ENCODE measurements around the gene TUT7.

DNA sequence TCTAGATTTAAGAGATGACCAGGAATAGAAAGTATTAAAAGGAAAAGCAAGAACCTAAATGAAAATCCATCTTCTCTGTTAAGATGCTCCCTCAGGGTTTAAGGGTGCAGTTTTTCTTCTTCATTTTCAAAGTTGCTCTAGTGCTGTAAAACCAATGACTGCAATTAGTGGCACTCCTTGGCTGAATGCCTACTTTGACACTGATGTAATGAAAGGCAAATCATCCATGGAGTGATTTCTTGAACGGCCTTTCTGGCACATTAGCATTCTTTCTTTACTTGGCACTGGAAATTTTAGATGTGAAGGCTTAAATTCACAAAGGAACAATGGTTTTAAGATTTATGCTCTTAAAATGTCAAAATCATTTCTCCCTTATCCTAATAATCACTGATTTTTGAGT, 52.5 kb downstream of the TUT7 start:
- TF ChIP-seq, protein P1, sequence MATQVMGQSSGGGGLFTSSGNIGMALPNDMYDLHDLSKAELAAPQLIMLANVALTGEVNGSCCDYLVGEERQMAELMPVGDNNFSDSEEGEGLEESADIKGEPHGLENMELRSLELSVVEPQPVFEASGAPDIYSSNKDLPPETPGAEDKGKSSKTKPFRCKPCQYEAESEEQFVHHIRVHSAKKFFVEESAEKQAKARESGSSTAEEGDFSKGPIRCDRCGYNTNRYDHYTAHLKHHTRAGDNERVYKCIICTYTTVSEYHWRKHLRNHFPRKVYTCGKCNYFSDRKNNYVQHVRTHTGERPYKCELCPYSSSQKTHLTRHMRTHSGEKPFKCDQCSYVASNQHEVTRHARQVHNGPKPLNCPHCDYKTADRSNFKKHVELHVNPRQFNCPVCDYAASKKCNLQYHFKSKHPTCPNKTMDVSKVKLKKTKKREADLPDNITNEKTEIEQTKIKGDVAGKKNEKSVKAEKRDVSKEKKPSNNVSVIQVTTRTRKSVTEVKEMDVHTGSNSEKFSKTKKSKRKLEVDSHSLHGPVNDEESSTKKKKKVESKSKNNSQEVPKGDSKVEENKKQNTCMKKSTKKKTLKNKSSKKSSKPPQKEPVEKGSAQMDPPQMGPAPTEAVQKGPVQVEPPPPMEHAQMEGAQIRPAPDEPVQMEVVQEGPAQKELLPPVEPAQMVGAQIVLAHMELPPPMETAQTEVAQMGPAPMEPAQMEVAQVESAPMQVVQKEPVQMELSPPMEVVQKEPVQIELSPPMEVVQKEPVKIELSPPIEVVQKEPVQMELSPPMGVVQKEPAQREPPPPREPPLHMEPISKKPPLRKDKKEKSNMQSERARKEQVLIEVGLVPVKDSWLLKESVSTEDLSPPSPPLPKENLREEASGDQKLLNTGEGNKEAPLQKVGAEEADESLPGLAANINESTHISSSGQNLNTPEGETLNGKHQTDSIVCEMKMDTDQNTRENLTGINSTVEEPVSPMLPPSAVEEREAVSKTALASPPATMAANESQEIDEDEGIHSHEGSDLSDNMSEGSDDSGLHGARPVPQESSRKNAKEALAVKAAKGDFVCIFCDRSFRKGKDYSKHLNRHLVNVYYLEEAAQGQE (IDR thresholded peaks at IDR 0.05; ENCODE audit: unreplicated experiment): no peak
- TF ChIP-seq, protein P2, sequence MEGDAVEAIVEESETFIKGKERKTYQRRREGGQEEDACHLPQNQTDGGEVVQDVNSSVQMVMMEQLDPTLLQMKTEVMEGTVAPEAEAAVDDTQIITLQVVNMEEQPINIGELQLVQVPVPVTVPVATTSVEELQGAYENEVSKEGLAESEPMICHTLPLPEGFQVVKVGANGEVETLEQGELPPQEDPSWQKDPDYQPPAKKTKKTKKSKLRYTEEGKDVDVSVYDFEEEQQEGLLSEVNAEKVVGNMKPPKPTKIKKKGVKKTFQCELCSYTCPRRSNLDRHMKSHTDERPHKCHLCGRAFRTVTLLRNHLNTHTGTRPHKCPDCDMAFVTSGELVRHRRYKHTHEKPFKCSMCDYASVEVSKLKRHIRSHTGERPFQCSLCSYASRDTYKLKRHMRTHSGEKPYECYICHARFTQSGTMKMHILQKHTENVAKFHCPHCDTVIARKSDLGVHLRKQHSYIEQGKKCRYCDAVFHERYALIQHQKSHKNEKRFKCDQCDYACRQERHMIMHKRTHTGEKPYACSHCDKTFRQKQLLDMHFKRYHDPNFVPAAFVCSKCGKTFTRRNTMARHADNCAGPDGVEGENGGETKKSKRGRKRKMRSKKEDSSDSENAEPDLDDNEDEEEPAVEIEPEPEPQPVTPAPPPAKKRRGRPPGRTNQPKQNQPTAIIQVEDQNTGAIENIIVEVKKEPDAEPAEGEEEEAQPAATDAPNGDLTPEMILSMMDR (conservative IDR thresholded peaks at IDR 0.05; ENCODE audit: low read depth in 2 of 2): no peak
- TF ChIP-seq EZH2phosphoT487 (IDR thresholded peaks at IDR 0.05; ENCODE audit: unreplicated experiment) (no peak), POLR2AphosphoS5 (IDR thresholded peaks at IDR 0.05; ENCODE audit: low read depth) (no peak), ZNF331 (CRISPR knock-in tag; IDR thresholded peaks at IDR 0.05; ENCODE audit: low read depth) (no peak), EZH2 (IDR thresholded peaks at IDR 0.05; ENCODE audit: low read depth, unreplicated experiment) (no peak), JUNB (IDR thresholded peaks at IDR 0.05; ENCODE audit: unreplicated experiment) (no peak)

Data from GM23338 (cell line).